Gastroesophageal sphincter (tissue), 3 donors: ENCODE data around the gene HLA-DQA1.

ENCODE experiments used
- CTCF ChIP-seq, 4 experiments: fragments of 200-600 bp in 2 of 4; fragments of 450-650 bp in 2 of 4; sonication (generic) in 1 of 4; IDR thresholded peaks; one replicate each; pipeline ENCODE4 v1.5.1; 2017 to 2019; ENCODE audit warnings: antibody characterized with exemption in 4 of 4, mild to moderate bottlenecking in 2 of 4, moderate library complexity in 2 of 4
- POLR2A ChIP-seq, 2 donors: fragments of 450-650 bp; IDR thresholded peaks; one replicate each; pipeline ENCODE4 v1.6.1; 2017; ENCODE audit warnings: antibody characterized with exemption in 2 of 2, mild to moderate bottlenecking in 2 of 2, moderate library complexity in 1 of 2
- POLR2AphosphoS5 ChIP-seq: sonication (generic); formaldehyde crosslinking; IDR thresholded peaks from one replicate; pipeline ENCODE4 v1.6.1; 2017; ENCODE audit warnings: antibody characterized with exemption

- TF ChIP-seq POLR2A (IDR thresholded peaks at IDR 0.05) (no peak), CTCF (IDR thresholded peaks at IDR 0.05) (no peak), POLR2AphosphoS5 (no peak)
Measured at GRCh38 chr6:32609731-32610640, 27.2 kb upstream of the HLA-DQA1 start.
